GM11168 (cell line): ENCODE results near the gene RNF157.

Source experiments
- in situ Hi-C: fragments of 300-500 bp; cut with MboI; formaldehyde crosslinking; loops from one replicate; pipeline ENCODE4 v1.12.0; 2022; ENCODE audit warnings: low sequenced_read_pairs; ENCODE audit not compliant: unreplicated experiment

Gene RNF157

DNA sequence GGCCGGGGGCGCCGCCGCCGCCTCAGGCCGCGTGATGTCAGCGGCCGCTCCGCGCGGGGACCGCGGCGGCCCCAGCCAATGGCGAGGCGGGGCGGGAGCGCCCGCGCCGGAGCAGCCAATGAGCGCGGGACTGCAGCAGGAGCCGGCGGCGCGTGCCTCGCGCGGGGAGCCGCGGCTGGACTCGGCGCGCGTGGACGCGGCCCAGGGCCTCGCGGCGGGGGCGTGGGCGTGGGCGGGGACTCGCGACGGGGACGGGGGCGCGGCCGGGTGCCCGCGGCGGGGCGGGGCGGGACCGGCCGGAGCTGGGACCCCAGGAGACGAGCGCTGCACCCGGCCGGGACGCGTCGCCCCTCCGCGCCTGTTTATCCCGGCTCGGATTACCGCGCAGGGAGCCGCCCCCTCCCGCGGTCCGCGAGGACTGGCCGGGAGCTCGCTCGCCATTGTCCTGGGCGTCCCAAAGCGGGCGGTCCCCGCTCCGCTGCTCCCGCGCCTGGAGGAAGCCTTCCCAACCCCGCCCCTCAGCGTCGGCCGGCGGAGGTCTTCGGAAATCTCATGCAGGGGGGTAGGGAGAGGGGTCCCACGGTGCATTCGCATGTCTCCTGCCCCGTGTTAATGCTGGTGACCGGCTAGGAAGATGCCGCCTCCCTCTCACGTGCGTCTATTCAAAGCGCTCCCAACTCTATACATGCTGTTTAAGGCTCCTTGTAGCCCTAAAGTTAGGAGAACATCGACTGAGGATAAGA, at the start of gene RNF157:
RNF157 (minus strand) TSS at position 33 of the 743 bp plus-strand sequence. CDS start 253 bp downstream, outside the sequence.
- in situ Hi-C loops: no loop called here

DNA sequence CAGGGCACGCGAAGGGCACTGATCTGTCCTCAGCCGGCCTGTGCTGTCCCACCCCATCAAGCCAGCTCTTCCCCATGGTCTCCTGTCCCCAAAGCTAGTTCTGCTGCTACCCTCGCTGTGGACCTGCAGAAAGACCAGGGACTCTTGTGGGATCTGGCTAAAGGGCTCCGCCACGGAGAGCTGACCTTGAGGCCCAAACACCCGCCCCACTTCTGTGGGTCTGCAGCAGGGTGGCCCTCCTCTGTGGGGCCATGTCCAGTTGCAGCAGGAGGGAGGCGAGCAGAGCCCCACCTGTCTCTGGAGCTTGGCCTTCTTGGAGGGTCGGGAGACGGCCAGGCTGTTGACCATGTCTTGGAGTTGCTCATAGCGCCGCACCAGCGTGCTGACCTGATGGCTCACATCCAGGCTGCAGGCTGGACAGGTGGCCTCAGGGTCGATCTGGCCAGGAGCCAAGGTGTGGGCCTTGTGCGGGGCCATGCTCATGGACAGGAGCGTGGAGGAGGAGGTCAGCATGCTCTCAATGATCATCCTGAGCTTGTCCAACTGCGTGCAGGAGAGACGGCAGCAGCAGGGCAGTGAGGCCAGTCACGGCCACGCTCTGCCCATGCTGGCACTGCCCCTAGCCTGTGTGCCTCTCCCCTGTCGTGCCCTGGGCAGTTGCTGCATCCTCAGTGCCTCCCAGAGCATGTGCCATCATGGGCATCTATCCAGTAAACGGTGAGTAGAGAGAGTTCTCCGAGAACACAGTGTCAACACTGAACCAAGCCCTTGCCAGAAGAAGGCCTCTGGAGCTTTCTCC, 41.5 kb upstream of the RNF157 start:
- in situ Hi-C loops: loop anchor here (5.0 to 25.0 kb wide), 2 partner anchors 164 to 269 kb away; partner anchors contain the start of gene CDK3

GRCh38 chr17:76280650-76281049, 40.4 kb upstream of the RNF157 start:
- in situ Hi-C loops: loop anchor here (5.0 to 25.0 kb wide), 2 partner anchors 163 to 268 kb away; partner anchors contain the start of gene CDK3

DNA sequence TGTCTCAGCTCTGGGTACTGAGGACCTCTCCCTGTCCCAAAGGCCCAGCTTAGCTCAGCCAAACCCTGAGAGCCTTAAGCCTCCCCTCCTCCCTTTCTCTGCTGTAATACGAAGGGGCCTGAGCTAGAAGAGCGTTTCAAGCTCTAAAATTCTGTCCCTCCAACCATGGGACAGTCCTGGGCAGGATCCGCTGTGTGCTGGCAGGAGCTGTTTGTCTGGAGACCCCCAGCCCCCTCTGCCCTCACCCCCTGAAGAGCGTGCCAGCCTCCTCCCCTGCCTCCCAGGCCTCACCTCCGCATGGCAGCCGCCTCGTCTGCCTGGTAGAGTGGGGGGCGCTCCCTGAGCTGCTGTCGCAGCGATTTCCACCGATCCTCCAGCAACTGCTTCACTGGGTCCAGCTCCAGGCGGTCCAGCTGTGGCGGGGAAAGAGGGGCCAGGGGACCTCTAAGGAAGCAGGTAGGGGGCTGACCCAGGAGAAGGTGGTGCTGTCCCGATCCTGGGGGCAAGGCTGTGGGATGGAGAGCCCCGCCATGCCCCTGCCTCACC, 39.5 kb upstream of the RNF157 start:
- in situ Hi-C loops: loop anchor here (5.0 to 25.0 kb wide), 2 partner anchors 163 to 268 kb away; partner anchors contain the start of gene CDK3

DNA sequence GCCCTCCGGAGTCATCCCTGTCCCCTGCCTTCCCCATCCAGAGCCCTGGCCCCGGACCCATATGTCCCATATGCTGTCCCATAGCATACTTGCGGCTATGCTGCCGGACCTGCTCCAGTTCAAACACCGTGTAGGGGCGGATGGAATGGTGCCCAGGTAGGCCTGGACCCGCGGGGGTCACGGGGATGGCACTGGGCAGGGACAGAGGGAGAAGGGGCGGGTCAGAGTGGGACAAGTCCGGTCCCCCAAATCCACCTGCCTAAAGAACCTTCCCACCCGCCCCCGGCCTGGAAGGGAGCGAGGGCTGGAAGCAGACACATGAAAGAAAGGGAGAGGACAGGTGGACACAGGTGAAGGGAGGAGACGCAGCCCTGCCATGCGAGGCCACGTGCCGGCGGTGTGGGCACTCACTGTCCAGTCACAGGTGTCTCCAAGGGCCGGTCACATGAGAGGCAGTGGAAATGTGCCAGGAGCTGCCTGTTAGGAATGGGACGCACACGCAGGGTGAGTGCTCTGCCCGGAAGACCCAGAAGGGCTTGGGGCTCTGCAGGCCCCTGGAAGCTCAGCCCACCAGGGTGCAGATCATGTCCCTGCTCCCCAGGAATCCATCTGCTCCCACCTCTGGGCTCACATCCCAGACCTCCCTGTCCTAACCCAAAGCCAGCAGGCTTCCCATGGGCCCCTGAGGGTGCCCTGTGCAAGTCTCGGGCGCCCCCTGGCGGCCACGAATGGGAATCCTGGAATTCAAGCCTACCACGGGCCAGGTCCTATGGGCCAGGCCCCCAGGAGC, 38.9 kb upstream of the RNF157 start:
- in situ Hi-C loops: loop anchor here (25.0 kb wide), 1 partner anchor 267 kb away; the partner anchor contains the start of gene CDK3

DNA sequence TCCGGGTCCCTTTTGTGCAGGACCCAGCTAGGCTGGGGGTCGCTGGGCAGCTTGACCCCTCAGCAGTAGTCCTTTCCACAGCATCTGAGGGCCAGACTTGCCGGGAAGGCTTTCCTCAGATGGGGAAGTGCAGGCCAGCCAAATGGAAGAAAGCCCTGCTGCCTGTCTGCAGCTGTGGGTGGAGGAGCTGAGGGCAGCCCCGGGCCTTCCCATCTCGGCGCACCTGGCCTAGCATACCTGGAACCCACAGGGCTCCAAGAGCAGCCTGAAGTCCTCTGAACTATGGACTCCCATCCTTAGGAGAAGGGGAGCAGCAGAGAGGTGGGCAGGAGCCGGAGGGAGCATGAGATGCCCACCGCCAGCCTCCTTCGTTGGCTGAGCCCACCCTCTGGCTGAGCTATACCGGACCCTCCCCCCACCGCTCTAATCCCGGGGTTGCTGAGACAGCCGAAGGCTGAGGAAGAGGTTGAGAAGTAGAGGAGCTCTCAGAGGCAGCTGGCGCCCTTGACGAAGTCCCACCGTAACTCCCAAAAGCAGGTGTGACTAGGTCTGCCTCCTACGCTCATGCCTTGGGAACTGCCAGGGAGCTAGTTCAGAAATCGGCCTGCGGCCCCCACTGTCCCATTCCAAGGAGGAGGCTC, 38.1 kb upstream of the RNF157 start:
- in situ Hi-C loops: loop anchor here (25.0 kb wide), 1 partner anchor 266 kb away; the partner anchor contains the start of gene CDK3

DNA sequence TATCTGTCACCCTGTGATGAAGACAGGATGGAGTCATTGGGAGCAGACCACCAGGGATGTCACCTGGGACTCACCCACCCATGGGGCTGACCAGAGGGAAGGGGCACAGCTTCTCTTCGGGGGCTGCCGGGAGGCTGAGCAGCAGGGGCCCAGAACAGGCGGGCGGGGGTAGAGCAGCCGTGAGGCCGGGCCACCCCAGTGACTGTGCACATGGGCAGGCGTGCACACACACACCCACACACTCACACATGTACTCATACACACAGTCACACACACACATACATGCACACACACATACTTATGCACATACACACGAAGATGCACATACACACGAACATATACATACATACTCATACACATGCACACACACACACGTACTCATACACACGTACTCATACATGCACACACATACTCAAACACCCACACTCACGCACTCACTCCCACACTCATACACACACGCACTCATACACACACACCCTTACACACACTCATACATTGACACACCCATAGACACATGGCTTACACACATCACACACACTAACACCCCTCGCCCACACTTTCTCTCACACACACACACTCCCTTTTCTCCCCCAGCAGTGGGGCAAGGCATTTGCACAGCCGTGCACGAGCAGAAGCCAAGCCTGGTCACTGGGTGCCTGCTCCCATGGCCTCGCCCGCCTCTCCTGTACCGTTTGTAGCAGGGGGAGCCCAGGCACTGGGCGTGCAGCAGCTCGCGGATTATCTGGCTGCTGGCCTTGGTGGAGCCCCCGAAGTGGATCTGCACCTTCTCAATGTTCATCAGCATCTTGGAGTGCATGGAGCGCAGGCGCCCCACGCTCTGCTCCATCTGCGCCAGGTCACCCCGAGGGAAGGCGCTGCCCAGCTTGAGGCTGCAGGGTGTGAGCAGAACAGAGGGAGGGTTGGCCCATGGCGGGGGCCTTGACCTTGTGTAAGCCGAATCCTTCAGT, 37.3 kb upstream of the RNF157 start:
- in situ Hi-C loops: loop anchor here (25.0 kb wide), 1 partner anchor 265 kb away; the partner anchor contains the start of gene CDK3

GRCh38 chr17:76276461-76277299, 36.4 kb upstream of the RNF157 start:
- in situ Hi-C loops: loop anchor here (25.0 kb wide), 1 partner anchor 264 kb away; the partner anchor contains the start of gene CDK3

- in situ Hi-C loops: loop anchor here (25.0 kb wide), 1 partner anchor 264 kb away; the partner anchor contains the start of gene CDK3
These were observed 35.8 kb upstream of the RNF157 start for GRCh38 chr17:76276069-76276431.

DNA sequence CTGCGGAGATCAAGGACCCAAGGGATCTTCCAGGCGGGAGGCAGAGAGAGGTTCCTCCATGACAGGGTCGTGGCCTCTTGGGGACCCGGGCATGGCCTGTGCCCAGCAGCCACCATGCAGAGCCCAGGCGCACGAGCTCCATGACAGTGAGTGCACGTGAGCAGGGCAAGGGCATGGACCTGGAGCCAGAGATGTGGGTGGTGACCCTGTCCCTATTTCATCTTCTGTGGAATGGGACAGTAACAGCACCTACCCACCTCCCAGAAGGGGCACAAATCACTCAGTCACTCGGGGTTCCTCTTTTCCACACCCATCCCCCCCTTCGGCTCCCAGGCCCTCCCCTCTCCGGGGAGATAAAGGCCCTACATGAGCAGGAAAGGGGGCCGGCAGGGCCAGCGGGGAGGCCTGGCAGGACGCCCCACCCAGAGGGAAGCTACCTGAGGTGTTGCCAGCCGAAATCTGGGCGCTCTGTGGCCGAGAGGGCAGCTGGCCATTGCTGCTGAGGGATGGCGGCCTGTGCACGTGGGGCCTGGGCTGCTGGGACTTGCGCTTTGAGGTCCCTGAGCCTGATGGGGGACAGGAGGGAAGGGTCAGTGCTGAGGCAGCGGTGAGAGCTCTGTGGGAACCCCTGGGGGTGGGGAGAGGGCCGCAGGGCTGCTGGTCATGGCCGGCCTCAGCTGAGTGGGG, 35.2 kb upstream of the RNF157 start:
- in situ Hi-C loops: loop anchor here (25.0 kb wide), 1 partner anchor 263 kb away; the partner anchor contains the start of gene CDK3

GRCh38 chr17:76274112-76274956, 34.0 kb upstream of the RNF157 start:
- in situ Hi-C loops: no loop called here

- in situ Hi-C loops: no loop called here
These were observed 33.3 kb upstream of the RNF157 start for GRCh38 chr17:76273445-76274111.

GRCh38 chr17:76272541-76273444, 32.5 kb upstream of the RNF157 start:
- in situ Hi-C loops: no loop called here
